Measurements from ENCODE around the gene CDCA5.

The CDCA5 gene

GRCh38 chr11:65035579-65035978 is 48.3 kb downstream of the CDCA5 start:
- TF ChIP-seq, protein P1, sequence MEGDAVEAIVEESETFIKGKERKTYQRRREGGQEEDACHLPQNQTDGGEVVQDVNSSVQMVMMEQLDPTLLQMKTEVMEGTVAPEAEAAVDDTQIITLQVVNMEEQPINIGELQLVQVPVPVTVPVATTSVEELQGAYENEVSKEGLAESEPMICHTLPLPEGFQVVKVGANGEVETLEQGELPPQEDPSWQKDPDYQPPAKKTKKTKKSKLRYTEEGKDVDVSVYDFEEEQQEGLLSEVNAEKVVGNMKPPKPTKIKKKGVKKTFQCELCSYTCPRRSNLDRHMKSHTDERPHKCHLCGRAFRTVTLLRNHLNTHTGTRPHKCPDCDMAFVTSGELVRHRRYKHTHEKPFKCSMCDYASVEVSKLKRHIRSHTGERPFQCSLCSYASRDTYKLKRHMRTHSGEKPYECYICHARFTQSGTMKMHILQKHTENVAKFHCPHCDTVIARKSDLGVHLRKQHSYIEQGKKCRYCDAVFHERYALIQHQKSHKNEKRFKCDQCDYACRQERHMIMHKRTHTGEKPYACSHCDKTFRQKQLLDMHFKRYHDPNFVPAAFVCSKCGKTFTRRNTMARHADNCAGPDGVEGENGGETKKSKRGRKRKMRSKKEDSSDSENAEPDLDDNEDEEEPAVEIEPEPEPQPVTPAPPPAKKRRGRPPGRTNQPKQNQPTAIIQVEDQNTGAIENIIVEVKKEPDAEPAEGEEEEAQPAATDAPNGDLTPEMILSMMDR (IDR thresholded peaks at IDR 0.05; ENCODE audit: low read depth, low read length), result no peak
- no peak overlapping the region for H3K4me3 ChIP-seq (replicated peaks in 1 of 2; ENCODE audit: low read depth in 2 of 2, low read length in 2 of 2)
- no peak for DNase-seq (ENCODE audit: low read depth in 2 of 2)

- no peak overlapping the region for H3K4me3 ChIP-seq (replicated peaks in 1 of 2; ENCODE audit: low read depth in 2 of 2, low read length in 2 of 2)
- DNase-seq (ENCODE audit: low read depth in 2 of 2), result no peak
- TF ChIP-seq, protein P1 (IDR thresholded peaks at IDR 0.05; ENCODE audit: low read depth, low read length), result no peak
These were observed 49.4 kb downstream of the CDCA5 start for GRCh38 chr11:65034423-65034822.

GRCh38 chr11:65032216-65032615 is 51.6 kb downstream of the CDCA5 start:
- TF ChIP-seq, protein P1 (IDR thresholded peaks at IDR 0.05; ENCODE audit: low read depth, low read length), result no peak
- no peak for DNase-seq (ENCODE audit: low read depth in 2 of 2)
- H3K4me3 ChIP-seq (replicated peaks in 1 of 2; ENCODE audit: low read depth in 2 of 2, low read length in 2 of 2), result no peak overlapping the region
